ENCODE results near the gene RGMA. TPM values are rescaled to one million over a fixed set of nuclear protein-coding genes. Genes with fewer than 3 reads are reported as not detected.

Gene RGMA
- total RNA-seq, 1 donor from 2014 or later = 56.6 TPM

DNA sequence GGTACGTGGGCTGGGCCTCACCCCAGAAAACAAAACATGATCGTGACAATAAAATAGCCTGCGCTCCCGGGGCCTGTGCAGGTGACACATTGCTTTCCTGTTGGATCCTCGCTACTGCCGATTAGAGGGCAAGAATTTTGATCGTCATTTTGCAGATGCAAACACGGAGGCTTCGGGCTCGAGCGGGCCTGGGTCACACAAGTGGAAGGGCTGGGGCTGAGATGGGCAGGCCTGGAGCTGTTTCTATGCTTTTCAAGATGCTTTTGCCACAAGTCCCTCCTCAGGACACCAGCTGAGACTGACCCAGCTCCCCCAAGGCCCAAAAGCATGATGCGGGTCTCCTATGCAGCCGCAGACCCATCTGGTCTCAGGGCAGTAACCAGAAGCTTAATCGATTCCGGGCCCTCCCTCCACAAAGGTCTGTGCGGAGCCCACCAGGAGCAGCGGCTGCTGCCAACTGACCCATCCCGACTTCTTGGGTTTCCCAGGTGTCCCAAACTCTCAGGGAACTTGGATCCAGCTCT, 30.0 kb downstream of the RGMA start:
- no peak for DNase-seq
- TF ChIP-seq, protein P1, sequence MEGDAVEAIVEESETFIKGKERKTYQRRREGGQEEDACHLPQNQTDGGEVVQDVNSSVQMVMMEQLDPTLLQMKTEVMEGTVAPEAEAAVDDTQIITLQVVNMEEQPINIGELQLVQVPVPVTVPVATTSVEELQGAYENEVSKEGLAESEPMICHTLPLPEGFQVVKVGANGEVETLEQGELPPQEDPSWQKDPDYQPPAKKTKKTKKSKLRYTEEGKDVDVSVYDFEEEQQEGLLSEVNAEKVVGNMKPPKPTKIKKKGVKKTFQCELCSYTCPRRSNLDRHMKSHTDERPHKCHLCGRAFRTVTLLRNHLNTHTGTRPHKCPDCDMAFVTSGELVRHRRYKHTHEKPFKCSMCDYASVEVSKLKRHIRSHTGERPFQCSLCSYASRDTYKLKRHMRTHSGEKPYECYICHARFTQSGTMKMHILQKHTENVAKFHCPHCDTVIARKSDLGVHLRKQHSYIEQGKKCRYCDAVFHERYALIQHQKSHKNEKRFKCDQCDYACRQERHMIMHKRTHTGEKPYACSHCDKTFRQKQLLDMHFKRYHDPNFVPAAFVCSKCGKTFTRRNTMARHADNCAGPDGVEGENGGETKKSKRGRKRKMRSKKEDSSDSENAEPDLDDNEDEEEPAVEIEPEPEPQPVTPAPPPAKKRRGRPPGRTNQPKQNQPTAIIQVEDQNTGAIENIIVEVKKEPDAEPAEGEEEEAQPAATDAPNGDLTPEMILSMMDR (IDR thresholded peaks at IDR 0.05; ENCODE audit: partially characterized antibody, unreplicated experiment) = no peak
- Mint-ChIP-seq H3K27me3 (ENCODE audit: unreplicated experiment) (peaks cover 9% of the 10 kb centered on the region), H3K4me3 (ENCODE audit: unreplicated experiment) (no peak overlapping the region), H3K27ac (ENCODE audit: unreplicated experiment) (peak overlapping the region; percentile 70), H3K36me3 (ENCODE audit: unreplicated experiment) (peaks cover 11% of the 10 kb centered on the region), H3K9me3 (ENCODE audit: unreplicated experiment) (peaks cover 6% of the 10 kb centered on the region), H3K4me1 (ENCODE audit: low read depth, unreplicated experiment) (peaks cover 44% of the 10 kb centered on the region)

DNA sequence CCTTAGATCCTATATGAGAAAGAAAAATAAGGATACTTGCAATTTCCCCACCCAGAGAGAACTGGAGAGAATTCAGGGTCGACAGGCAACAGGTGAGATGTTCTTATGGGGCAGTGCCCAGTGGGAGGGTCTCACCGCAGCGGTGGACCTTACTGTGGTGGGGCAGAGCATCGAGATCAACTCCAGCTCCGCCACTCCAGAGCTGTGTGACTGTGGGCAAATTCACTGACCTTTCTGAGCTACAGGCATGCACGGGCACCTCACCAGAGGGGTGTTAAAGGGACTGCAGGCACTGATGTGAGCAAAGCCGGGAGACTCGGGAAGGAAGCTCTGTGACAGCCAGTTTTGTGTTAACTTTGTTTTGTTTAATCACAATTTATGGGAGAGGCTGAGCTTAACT, 30.9 kb downstream of the RGMA start:
- Mint-ChIP-seq H3K4me1 (ENCODE audit: low read depth, unreplicated experiment) (peaks cover 41% of the 10 kb centered on the region), H3K27ac (ENCODE audit: unreplicated experiment) (no peak overlapping the region), H3K4me3 (ENCODE audit: unreplicated experiment) (peak overlapping the region; percentile 16), H3K9me3 (ENCODE audit: unreplicated experiment) (peaks cover 6% of the 10 kb centered on the region), H3K27me3 (ENCODE audit: unreplicated experiment) (peaks cover 8% of the 10 kb centered on the region), H3K36me3 (ENCODE audit: unreplicated experiment) (peaks cover 14% of the 10 kb centered on the region)
- TF ChIP-seq, protein P1 (IDR thresholded peaks at IDR 0.05; ENCODE audit: partially characterized antibody, unreplicated experiment) = no peak
- DNase-seq = no peak

DNA sequence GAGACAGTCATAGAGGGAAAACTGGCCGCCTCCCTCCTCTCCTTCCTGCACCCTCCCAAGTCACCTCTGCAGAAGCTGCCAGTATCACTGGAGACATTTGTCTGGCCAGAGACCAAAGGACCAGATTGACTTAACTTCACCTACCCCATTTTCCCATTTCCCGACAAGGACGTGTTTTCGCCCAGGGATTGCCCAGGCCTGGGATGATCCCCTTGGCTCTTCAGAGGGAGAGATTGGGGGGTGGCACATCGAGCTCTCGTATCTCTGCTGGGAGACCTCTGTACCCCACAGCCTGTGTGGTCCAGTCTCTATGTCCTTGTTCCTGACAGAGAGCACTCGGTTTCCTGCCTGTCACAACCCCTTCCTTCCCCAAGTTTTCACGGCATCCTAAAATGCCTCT, 31.4 kb downstream of the RGMA start:
- Mint-ChIP-seq H3K4me1 (ENCODE audit: low read depth, unreplicated experiment) (peaks cover 35% of the 10 kb centered on the region), H3K27ac (ENCODE audit: unreplicated experiment) (no peak overlapping the region), H3K4me3 (ENCODE audit: unreplicated experiment) (peak overlapping the region; percentile 16), H3K36me3 (ENCODE audit: unreplicated experiment) (peaks cover 14% of the 10 kb centered on the region), H3K9me3 (ENCODE audit: unreplicated experiment) (peaks cover 6% of the 10 kb centered on the region), H3K27me3 (ENCODE audit: unreplicated experiment) (peaks cover 8% of the 10 kb centered on the region)
- TF ChIP-seq, protein P1 (IDR thresholded peaks at IDR 0.05; ENCODE audit: partially characterized antibody, unreplicated experiment) = no peak
- no peak for DNase-seq

GRCh38 chr15:93056836-93057235, 32.2 kb downstream of the RGMA start:
- Mint-ChIP-seq H3K27me3 (ENCODE audit: unreplicated experiment) (peaks cover 8% of the 10 kb centered on the region), H3K4me1 (ENCODE audit: low read depth, unreplicated experiment) (peaks cover 30% of the 10 kb centered on the region), H3K9me3 (ENCODE audit: unreplicated experiment) (peaks cover 6% of the 10 kb centered on the region), H3K27ac (ENCODE audit: unreplicated experiment) (no peak overlapping the region), H3K4me3 (ENCODE audit: unreplicated experiment) (no peak overlapping the region), H3K36me3 (ENCODE audit: unreplicated experiment) (peaks cover 14% of the 10 kb centered on the region)
- TF ChIP-seq, protein P1 (IDR thresholded peaks at IDR 0.05; ENCODE audit: partially characterized antibody, unreplicated experiment) = no peak
- no peak for DNase-seq

DNA sequence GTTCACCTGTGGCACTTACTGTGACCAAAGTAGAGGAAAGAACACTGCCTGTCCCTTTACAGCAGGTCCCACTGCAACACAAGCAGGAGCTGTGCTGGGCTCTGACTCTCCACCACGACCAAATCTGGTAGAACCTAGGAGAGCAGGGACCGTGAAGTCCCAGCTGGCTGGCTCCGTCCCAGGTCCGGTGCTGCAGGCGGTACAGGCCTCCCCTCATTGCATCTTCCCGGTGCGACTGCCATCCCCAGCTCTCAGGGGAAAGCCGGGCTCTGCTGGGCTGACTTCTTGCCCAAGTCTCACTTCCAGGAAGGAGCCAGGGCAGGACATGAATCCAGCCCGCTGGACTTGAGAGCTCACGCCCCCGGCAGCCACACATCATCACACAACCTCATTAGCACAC, 33.8 kb downstream of the RGMA start:
- H3K4me3 Mint-ChIP-seq (ENCODE audit: unreplicated experiment) = no peak overlapping the region
- TF ChIP-seq, protein P1 (IDR thresholded peaks at IDR 0.05; ENCODE audit: partially characterized antibody, unreplicated experiment) = no peak
- no peak for DNase-seq
- peaks cover 1% of the 10 kb centered on the region for H3K27me3 Mint-ChIP-seq (ENCODE audit: unreplicated experiment)
- peaks cover 6% of the 10 kb centered on the region for H3K9me3 Mint-ChIP-seq (ENCODE audit: unreplicated experiment)
- H3K27ac Mint-ChIP-seq (ENCODE audit: unreplicated experiment) = no peak overlapping the region
- H3K4me1 Mint-ChIP-seq (ENCODE audit: low read depth, unreplicated experiment) = peaks cover 19% of the 10 kb centered on the region
- H3K36me3 Mint-ChIP-seq (ENCODE audit: unreplicated experiment) = peaks cover 14% of the 10 kb centered on the region

Data from glutamatergic neuron (in vitro differentiated cells).